ENCODE data around the gene POMGNT1.

The POMGNT1 gene

DNA sequence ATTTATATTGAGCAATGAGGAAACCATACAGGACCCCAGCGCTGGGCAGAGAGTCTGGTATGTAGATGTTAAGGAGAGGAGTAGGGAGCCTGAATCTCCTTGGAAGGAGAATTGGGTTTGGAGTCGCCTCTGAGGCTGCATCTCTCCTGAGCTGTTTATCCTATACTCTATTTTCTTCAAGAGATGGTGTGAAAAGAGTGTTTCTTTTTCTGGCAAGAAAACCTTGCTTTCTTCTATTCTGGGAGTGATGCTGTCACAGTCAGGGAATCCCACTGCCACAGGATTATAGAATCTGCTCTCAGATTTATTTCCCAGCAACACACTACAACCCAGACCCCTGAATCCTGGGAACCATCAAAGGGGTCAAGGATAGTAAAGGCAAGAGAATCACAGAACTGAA is 8.2 kb upstream of the POMGNT1 start:
- DNase-seq: no peak

DNA sequence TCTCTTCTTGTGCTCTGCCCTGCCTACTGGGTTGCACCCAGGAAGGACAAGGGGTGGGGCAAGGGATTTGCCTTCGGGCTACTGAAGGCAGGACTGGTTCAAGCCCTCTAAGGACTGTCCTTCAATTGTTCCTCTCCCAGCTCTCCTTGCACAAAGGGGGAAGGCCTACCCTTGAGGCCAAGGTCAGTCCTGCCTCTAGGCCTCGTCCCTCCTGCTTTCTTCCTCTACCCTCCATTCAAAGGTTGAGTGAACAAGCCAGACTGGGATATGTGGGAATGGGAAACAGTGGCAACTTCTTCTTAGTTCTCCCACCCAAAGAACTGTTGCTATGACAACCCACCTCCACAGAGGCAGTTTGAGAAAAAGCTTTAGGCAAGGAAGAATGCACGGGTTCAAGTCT is 7.6 kb upstream of the POMGNT1 start:
- DNase-seq: no peak

DNA sequence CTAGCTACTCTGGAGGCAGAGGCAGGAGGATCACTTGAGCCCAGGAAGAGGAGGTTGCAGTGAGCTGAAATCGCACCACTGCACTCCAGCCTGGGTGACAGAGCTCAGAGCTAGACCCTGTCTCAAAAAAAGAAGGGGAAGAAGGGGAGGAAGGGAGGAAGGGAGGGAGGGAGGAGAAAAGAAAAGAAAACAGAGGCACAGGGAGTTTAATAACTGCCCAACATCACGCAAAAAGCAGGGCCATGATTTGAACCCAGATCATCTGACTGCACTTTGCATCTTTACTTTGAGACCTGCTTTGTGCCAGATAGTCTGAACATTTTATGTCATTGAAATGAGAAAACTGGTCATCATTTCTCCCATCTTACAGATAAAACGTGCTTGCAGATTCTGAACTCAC is 6.9 kb upstream of the POMGNT1 start:
- no peak for DNase-seq

DNA sequence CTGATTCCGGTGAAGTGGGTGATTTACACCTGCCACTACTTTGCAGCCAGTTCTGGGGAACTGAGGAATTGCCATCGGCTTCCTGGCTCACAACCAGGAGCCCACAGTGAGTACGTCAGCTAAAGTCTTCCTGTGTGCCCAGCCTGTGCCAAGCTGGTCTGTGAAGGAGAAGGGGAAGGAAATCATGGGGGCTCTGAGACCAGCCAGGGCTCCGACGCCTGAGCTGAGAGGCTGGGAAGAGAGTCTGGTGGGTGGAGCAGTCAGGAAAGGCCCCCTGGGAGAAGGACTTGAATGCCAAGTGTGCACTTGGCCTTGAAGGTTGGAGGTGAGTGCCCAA is 6.1 kb upstream of the POMGNT1 start:
- DNase-seq: no peak

DNA sequence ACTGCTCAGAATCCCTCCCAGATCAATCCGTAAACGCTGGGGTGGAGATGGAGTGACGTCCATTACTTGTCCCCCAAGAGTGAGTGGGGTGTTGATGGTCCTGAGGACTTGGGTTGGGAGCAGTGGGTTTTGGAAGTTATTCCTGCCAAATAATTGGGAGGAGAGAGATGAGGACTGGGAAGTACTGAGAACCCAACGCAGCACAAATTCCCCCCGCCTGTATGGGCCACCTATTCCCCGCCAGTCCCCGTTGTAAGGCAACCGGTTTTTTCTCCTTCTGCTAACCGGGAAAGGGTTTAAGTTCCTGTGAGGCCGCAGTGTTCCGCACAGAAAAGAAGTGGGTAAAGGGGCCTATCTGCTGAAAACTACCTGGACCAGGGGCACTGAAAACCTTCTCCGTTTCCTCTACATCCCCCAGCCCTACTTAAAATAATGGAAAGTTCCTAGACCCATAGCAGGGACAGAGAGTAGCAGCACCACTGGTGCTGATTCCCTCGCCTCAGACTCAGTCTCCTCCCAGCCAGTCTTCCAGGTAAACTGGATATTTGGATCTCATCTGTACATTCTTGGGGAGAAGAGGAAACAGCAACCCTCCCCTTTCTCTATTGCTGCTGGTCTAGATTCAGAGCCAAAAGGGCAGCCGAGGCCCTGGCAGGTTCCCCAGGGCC is 5.6 kb upstream of the POMGNT1 start:
- DNase-seq: no peak

DNA sequence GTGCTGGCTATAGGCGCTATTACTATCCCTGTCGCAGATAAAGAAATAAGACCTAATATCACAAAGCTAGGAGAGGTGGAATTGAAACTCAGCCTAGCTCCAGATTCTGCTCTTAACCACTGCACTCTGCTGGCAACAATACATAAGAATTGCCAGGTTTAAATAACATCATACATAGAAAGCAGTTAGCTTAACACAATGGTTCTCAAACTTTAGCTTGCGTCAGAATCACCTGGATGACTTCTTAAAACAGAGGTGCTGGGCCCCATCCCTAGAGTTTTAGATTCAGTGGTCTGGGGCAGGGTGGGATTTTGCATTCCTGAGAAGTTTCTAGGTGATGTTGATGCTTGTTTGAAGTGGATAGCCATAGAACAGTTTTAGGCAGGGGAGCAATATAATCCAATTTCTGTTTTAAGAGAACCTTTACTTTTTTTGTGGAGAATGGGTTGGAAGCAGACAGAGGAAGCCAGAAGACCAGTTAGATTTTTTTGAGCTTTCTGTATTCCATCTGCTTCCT is 1.1 kb upstream of the POMGNT1 start:
- DNase-seq: no peak

DNA sequence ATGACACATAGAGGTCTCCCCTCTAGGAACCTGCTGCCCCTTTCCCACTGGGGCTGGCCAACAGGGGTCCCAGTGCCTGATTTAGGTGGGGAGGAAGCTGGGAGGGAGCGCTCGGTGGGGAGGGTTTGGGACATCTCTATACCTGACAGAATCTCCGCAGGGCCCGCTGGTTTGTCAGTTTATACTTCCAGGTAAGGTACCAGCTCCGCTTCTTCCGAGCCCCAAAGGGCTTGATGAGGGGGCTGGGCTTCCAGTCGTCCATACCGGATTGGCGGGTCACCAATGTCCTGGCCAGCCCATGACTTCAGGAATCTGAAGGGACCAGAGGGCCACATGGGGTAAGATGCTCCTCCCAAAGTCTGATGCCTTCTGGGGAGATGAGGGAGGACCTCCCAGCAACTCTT is 672 bp downstream of the POMGNT1 start:
- DNase-seq: no peak

DNA sequence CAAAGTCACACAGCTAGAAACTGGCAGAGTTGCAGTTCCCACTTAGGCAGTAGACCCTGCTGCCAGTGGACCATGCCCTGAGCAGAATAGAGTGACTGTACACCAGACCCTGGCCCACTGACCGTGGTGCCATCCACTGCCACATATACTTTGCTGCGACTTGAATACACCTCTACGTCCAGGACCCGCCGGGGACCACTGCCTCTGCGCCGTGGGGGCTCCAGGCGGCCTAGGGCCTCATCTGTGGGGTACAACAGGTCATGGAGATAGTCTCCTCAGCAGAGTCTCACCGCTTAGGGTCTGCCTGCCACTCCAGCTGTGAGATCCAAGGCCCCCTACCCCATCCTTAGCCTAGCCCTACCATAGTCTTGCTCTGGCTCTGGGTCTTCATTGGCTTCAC is 1.6 kb downstream of the POMGNT1 start:
- no peak for DNase-seq

DNA sequence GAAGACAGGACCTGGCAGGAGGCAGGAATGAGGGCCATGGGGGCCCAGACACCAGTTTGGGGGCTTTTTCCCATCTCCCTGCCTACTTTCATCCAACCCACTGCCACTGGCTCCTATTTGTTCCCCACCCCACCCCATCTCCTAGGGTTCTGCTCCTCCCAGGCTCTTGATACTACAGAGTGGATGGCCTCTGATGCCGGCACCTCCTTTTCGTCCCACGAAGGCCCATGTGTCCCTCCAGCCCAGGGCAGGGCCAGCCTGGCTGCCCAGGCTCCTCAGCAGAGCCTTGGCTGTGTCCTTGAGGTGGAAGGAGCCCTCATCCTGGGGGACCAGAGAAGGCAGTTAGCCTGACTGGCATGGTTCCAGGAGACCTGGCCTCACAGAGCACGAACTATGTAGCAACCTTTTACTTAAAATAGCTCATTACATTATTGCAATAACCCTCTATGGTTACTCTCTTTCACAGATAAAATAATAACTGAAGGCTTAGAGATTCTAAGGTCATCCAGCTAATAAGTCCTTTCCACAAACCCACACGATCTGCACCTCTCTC is 3.5 kb downstream of the POMGNT1 start:
- DNase-seq: no peak

DNA sequence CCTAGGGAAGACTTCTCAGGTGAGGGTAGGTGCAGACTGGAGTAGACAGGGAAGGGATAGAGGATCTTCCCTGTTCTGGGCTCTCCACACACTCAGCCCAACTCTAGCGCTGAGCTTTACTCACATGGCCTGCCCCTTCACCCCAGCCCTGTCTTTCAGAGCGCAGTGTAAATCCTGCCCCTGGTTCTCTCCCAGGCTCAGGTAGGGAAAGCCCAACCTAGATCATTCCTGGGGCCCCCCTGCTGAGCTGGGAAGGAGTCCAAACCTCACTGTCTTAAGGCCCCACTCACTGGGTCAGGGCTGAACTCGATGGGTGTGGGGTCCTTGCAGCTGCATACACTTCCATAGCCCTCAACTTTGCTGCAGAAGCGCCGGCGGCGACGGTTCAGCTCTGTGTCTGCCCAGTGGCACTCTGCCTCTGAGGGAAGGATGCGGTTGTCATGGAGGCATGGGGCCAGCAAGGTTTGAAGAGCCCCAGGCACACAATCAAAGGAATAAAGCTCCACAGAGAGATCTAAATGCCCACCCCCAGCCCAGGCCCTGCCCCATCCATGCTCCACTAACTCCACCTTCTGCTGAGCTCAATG is 4.2 kb downstream of the POMGNT1 start:
- DNase-seq: no peak

DNA sequence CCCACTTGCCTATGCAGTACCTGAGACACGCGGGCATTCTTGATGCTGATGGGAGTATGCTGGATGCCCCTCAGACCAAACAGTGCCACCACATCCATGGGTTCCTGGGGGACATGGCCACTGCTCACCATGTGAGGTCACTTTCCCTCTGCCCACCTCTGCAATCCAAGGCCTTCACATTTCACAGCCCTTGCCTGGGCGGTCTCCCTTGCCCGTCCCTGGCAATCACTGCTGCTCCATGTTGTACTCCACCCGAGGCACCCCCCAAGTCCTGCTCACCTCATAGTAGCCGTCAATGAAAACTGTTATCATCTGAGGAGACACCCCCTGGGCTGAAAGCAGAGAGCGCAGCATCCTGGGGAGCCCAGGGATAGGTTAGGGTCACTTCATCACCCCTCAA is 4.9 kb downstream of the POMGNT1 start:
- DNase-seq: no peak

DNA sequence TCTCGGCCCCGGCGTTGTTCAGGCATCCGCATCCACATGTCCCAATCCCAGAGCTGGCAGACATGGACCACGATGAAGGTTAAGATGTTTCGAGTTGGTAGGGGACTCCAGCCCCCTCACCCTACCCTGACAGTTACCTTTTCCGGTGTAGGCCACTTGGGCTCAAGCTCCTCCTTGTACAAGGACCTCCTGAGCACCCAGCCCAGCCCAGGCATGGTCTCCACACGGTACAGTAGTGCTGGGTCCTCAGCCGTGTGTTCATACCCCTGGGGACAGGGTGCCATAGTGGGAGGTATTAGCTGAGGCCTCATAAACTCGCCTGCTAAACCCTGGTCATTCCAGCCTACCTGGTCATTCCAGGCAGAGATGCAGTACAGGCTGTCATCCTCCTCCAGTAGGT is 6.1 kb downstream of the POMGNT1 start:
- no peak for DNase-seq

DNA sequence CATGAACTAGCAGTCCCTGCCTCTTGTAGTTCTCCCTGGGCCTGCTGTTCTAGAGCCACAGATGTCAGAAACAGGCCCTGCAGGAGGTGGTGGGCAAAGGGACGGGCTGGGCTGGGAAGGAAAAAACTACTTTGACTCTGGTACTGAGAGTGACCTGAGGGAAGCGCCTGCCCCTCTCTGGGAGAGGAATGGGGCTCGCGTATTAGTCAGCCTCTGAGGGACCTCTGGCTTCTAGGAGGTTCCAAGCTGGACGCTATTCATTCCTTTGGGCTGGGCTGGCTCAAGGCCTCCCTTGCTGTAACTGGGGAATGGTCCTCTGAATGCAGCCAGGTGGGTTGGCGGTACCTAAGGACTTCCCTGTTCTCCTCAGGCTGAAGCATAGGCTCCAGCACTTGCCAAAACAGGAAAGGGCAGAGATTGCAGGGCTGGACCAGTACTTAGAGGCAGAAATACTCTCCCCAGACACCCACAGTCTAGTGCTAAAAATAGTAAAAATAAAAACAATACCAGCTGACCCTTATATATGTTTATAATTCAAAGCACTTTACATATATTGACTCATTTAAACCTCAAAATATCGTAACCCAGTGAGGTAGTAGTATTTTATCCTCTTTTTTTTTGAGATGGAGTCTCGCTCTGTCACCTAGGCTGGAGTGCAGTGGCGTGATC is 7.1 kb downstream of the POMGNT1 start:
- DNase-seq: no peak

DNA sequence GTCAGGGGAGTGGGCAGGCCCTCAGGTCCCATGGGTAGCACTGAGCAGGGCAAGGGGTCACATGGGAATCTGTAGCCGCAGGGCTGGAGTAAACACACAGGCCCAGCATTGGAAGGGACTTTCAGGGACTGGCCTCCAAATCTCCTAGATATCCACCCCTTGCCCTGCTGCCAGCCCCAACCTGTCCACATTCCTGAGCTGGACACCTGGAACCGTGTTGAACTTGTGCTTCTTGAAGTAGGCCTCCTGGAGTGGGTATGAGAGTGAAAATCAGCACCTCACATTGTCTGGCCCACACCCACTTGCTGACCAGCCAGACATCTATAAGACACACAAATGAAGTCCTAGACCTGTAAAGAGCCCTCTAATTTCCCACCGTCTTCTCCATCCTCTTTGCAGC is 7.7 kb downstream of the POMGNT1 start:
- DNase-seq: no peak

DNA sequence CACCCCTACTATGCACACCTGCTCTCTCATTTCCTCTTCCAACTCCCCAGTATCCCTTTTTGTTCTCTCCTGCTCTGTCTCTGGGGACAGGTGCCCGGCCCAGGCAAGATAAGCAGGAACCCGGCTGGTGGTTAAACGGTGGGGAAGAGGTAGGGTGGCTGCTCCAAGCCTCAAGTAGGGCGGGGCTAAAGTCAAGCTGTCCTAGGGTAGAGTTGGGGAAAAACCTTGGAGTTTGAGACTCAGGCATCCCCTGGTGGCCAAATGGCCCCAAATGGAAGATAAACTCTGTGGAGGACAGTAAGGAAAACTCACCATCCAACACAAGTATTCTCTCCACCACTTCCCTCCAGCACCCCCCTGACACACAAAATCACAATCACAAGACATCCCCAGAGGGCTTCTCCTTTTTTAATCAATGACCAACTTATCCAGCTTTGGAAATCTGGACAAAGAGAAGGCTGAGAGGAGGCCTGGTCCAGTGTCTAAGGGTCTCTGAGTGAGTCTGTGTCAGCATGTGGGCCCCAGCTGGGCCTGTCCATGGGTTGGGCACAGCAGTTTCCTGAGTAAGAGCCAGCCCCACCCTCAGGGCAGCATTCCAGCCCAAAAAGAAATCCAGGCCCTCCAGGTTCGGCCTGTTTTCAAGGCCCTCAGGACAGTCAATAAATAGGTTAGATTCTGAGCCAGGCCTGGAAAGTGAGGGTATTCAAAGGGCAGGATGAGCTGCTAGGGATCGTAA is 9.8 kb downstream of the POMGNT1 start:
- DNase-seq: no peak

DNA sequence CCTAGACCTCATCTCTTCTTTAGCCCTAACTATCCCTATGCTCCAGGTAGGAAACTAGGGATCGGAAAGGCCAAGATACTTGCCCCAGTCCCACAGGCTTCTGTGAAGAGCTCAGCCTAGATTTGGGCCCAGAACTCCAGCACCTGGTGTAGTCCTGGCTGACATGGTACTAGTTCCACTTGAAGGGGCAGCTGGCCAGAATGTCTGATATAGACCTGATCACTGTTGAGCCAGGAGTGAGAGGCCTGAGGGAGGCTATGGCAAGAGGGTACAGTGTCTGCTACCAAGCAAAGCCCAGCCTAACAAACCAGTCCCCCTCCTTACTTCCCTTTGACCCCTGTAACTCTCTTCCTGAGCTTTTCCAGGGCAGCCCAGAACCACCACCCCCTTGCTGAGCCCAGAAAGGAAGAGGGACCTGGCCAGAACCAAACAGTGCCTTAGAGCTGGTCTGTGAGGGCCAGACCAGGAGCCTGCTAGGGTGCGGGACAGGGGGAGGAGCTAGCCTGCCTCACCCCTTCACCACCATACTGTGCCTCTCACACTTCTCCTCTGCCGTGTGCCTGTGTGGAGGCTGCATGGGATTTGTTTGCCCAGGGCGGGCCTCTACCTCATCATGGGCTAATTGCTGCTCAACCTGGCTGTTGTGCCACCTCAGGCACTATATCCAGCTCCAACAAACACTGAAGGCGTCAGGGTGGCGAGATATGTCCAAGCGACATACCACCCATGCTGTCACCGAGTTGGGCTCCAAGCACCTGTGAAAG is 10.9 kb downstream of the POMGNT1 start:
- peak in 1 of 2 experiments; percentile 40 for DNase-seq

DNA sequence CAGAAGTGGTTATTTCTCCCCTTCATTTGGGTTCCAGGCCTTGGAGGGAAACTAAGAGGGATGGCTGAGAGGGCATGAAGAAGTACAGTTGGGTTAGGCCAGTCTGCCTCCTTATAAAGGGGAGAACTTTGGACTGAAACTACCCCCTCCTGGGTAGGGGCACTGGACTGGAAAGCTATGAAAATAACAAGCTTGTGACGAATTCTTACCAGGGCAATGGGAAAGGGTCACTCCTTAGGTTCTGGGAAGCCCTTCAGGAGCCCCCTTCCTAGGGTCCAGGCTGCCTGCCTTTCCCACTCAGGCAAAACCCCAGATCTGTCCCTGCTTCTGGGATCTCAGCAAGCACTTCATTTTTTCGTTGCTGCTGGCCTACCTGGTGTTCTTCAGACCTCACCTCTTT is 12.2 kb downstream of the POMGNT1 start:
- DNase-seq: no peak

DNA sequence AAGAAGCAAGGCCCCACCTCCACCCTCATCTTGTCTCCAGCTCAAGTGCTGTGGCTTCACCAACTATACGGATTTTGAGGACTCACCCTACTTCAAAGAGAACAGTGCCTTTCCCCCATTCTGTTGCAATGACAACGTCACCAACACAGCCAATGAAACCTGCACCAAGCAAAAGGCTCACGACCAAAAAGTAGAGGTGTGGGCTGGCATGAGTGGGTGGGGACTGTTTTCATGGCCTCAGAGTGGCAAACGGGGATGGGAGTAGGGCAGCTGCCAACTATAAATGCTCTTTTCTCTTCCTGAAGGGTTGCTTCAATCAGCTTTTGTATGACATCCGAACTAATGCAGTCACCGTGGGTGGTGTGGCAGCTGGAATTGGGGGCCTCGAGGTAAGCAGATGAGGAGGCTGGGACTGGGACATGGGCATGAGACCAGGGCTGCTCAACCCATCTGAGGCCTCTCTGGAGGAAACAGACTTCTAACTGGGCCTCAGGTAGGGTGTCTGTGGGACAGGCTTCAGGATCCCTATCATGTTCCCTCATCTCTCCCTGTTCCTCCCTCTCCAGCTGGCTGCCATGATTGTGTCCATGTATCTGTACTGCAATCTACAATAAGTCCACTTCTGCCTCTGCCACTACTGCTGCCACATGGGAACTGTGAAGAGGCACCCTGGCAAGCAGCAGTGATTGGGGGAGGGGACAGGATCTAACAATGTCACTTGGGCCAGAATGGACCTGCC is 13.1 kb downstream of the POMGNT1 start:
- no peak for DNase-seq

DNA sequence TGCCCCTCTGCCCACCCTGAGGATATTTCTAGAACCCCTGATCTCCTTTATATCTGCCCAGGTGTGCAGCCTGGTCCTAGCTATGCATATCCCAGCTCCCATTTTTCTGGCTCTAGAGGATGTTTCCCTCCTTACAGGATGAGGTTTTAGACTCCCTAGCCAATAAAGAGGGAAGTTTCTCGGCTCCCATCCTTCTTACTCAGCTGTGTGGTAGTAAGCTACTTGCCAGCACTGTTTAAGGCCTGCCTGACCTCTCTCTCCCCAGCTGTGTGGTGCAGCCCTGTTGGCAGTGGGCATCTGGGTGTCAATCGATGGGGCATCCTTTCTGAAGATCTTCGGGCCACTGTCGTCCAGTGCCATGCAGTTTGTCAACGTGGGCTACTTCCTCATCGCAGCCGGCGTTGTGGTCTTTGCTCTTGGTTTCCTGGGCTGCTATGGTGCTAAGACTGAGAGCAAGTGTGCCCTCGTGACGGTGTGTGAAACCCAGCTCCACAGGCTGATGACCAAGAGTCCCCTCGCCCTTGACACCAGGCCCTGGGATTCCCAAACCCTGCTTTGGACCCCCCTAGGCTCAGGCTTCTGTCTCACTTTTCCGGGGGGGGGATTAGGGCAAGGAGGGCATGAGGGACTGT is 14.2 kb downstream of the POMGNT1 start:
- no peak for DNase-seq

DNA sequence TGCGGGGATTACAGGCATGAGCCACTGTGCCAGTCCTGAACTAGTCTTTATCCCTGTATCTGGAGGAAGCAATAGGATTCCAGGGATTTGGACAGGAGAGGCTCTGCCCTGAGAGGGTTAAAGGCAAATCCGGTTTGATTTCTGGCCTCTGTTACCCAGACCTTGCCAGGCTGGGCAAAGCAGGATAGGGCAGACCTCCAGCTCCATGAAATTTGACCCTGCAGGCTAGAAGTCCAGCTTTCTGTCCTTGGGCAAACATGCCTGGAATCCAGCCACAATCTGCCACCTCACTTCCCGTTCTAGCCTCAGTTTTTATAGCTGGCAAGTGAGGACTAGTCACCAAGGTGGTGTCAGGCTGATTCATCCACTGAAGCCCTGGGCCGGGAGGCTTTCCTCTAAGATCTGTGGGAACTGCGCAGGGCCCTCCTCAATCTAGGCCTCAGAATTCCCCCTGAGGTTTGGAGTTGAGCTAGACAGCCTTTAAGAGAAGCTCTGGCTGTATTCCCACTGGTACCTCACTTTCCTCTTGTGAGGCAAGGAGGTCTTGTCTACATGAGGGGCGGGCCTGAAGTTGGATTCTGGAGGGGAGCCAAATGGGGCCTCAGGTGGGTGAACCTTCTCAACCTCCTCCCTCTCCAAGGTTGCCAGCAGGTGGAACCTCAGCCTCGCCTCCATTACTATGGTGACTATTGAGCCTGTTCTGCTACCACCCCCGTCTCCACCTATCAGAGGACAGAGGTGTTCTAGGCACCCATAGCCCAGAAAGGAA is 15.0 kb downstream of the POMGNT1 start:
- peak; percentile 82 to 88 for DNase-seq
